Measurements from ENCODE around the gene RAX2.

RAX2 gene

GRCh38 chr19:3798137-3798536 is 26.1 kb upstream of the RAX2 start:
- Histone ChIP-seq H3K79me2 (ENCODE audit: low read length) (no peaks in the 10 kb centered on the region), H3F3A (ENCODE audit: insufficient read depth, low read length) (no peaks in the 10 kb centered on the region), H3K27me3 (replicated peaks; ENCODE audit: insufficient read depth, low read length) (peaks cover 92% of the 10 kb centered on the region), H4K20me1 (ENCODE audit: insufficient read depth, low read length) (no peaks in the 10 kb centered on the region; the same call in 1 of the 2 replicates), H3K9me2 (replicated peaks; ENCODE audit: insufficient read depth, low read length) (no peaks in the 10 kb centered on the region), H3K4me1 (ENCODE audit: low read length) (no peaks in the 10 kb centered on the region), H3K9me3 (replicated peaks; ENCODE audit: insufficient read depth, low read length) (no peaks in the 10 kb centered on the region), H3K4me3 (ENCODE audit: low read length) (no peak overlapping the region), H3K4me2 (ENCODE audit: low read depth, low read length) (no peak overlapping the region), H2AFZ (ENCODE audit: low read length) (no peak overlapping the region), H3K36me3 (replicated peaks; ENCODE audit: insufficient read depth, low read length) (no peaks in the 10 kb centered on the region), H3K27ac (ENCODE audit: low read length) (no peak overlapping the region), H3K9ac (ENCODE audit: low read length) (no peak overlapping the region)
- no peak for DNase-seq
- no peak for TF ChIP-seq CTCF (IDR thresholded peaks at IDR 0.05; ENCODE audit: low read length)
- TF ChIP-seq EZH2 (optimal IDR thresholded peaks at IDR 0.05; ENCODE audit: low read depth, low read length) = no peak
- TF ChIP-seq EZH2phosphoT487 (IDR thresholded peaks at IDR 0.05; ENCODE audit: low read length) = no peak

DNA sequence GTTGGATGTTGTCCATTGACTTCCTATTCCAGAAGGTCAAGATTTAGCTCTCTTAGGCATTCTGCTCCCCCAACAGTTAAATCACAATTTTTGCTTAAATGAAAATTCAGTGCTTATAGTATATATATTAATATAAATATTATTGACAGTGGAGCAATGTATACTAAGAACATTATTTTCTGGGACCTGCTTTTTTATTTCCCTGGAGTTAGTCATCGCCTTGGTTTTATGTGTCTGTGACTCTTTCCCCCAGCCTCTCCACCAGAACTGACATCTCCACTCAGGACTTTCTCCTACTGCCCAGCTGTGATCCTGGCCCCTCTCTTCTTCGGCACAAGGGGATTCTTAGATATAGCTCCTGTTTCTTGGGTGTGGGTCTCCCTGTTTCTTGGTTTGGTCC is 24.3 kb upstream of the RAX2 start:
- Histone ChIP-seq H3K36me3 (replicated peaks; ENCODE audit: insufficient read depth, low read length) (no peaks in the 10 kb centered on the region), H3K27ac (ENCODE audit: low read length) (no peak overlapping the region; the same call in 1 of the 2 replicates), H3K79me2 (ENCODE audit: low read length) (no peaks in the 10 kb centered on the region), H3K9ac (ENCODE audit: low read length) (no peak overlapping the region), H4K20me1 (ENCODE audit: insufficient read depth, low read length) (no peaks in the 10 kb centered on the region; the same call in 1 of the 2 replicates), H2AFZ (ENCODE audit: low read length) (no peak overlapping the region), H3K9me2 (replicated peaks; ENCODE audit: insufficient read depth, low read length) (no peaks in the 10 kb centered on the region), H3K4me2 (ENCODE audit: low read depth, low read length) (no peak overlapping the region), H3K4me1 (ENCODE audit: low read length) (no peaks in the 10 kb centered on the region), H3K9me3 (replicated peaks; ENCODE audit: insufficient read depth, low read length) (no peaks in the 10 kb centered on the region), H3K4me3 (ENCODE audit: low read length) (no peak overlapping the region), H3K27me3 (replicated peaks; ENCODE audit: insufficient read depth, low read length) (peaks cover 92% of the 10 kb centered on the region), H3F3A (ENCODE audit: insufficient read depth, low read length) (no peaks in the 10 kb centered on the region)
- no peak for DNase-seq
- no peak for TF ChIP-seq CTCF (IDR thresholded peaks at IDR 0.05; ENCODE audit: low read length)
- no peak for TF ChIP-seq EZH2phosphoT487 (IDR thresholded peaks at IDR 0.05; ENCODE audit: low read length)
- TF ChIP-seq EZH2 (optimal IDR thresholded peaks at IDR 0.05; ENCODE audit: low read depth, low read length) = no peak

GRCh38 chr19:3793799-3794198 is 21.8 kb upstream of the RAX2 start:
- Histone ChIP-seq H2AFZ (ENCODE audit: low read length) (no peak overlapping the region), H3K9me2 (replicated peaks; ENCODE audit: insufficient read depth, low read length) (no peaks in the 10 kb centered on the region), H3K27ac (ENCODE audit: low read length) (no peak overlapping the region), H3K4me3 (ENCODE audit: low read length) (no peak overlapping the region), H3K9me3 (replicated peaks; ENCODE audit: insufficient read depth, low read length) (no peaks in the 10 kb centered on the region), H3K79me2 (ENCODE audit: low read length) (no peaks in the 10 kb centered on the region), H3K36me3 (replicated peaks; ENCODE audit: insufficient read depth, low read length) (no peaks in the 10 kb centered on the region), H3K4me2 (ENCODE audit: low read depth, low read length) (no peak overlapping the region), H4K20me1 (ENCODE audit: insufficient read depth, low read length) (no peaks in the 10 kb centered on the region; the same call in 1 of the 2 replicates), H3K27me3 (replicated peaks; ENCODE audit: insufficient read depth, low read length) (peaks cover 93% of the 10 kb centered on the region), H3F3A (ENCODE audit: insufficient read depth, low read length) (no peaks in the 10 kb centered on the region), H3K4me1 (ENCODE audit: low read length) (no peaks in the 10 kb centered on the region), H3K9ac (ENCODE audit: low read length) (no peak overlapping the region)
- TF ChIP-seq EZH2 (optimal IDR thresholded peaks at IDR 0.05; ENCODE audit: low read depth, low read length) (no peak), CTCF (IDR thresholded peaks at IDR 0.05; ENCODE audit: low read length) (no peak), EZH2phosphoT487 (IDR thresholded peaks at IDR 0.05; ENCODE audit: low read length) (no peak)
- DNase-seq = no peak
